ENCODE results near the gene MND1.

MND1 gene

DNA sequence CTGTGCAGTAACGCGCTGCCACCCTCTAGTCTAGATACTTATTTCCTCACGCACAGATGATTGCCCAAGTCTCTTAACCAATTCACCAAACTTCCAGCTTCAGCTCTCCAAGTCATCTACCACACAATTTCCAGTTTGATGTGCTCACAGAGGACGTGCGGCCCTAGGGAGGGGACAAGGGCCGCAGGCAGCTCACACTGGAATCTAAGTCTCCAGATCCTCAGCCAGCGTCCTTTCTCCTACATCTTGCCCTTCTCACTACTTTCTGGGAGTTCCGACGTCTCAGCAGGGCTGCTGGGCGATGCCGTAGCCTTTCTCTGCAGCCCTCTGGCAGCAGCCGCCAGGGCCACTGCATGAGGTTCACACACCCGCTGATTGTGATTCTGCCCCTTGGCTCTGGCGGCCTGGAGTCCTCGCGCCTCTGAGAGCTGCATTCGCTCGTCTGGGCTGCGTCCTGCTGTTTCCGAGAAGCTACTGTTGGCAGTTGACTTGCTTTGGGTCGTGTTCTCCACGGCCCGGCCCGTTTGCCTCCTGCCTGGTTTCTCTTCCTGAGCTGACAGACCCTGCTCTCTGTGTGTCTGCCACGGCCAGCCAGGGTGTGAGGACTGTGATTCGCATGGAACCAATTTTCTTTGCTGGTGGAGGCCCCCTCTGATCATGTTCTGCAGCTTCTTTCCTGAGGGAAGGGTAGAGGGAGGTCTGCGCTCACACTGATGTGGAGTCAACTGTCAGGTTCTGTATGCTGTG, 107.6 kb downstream of the MND1 start:
- no peak for ATAC-seq
- TF ChIP-seq GLIS3 (CRISPR knock-in tag; IDR thresholded peaks at IDR 0.05) (no peak), ZNF8 (CRISPR knock-in tag; IDR thresholded peaks at IDR 0.05) (no peak), CSRNP3 (CRISPR knock-in tag; IDR thresholded peaks at IDR 0.05) (no peak), RARB (CRISPR knock-in tag; IDR thresholded peaks at IDR 0.05) (no peak), SNAI2 (CRISPR knock-in tag; IDR thresholded peaks at IDR 0.05) (no peak), ZNF565 (CRISPR knock-in tag; conservative IDR thresholded peaks at IDR 0.05; ENCODE audit: low read depth) (no peak), CREB5 (CRISPR knock-in tag; IDR thresholded peaks at IDR 0.05; ENCODE audit: low read depth) (no peak), CSDC2 (CRISPR knock-in tag; IDR thresholded peaks at IDR 0.05) (no peak), PATZ1 (CRISPR knock-in tag; IDR thresholded peaks at IDR 0.05; ENCODE audit: borderline replicate concordance) (no peak), TSHZ2 (CRISPR knock-in tag; IDR thresholded peaks at IDR 0.05) (no peak), TOX (CRISPR knock-in tag; IDR thresholded peaks at IDR 0.05; ENCODE audit: borderline replicate concordance) (no peak), ZFP30 (CRISPR knock-in tag; IDR thresholded peaks at IDR 0.05) (no peak), TCF4 (CRISPR knock-in tag; IDR thresholded peaks at IDR 0.05; ENCODE audit: borderline replicate concordance) (no peak), ARNTL (CRISPR knock-in tag; IDR thresholded peaks at IDR 0.05; ENCODE audit: borderline replicate concordance, low read depth) (no peak), ZNF70 (CRISPR knock-in tag; IDR thresholded peaks at IDR 0.05) (no peak), BACH2 (CRISPR knock-in tag; IDR thresholded peaks at IDR 0.05; ENCODE audit: borderline replicate concordance) (no peak), ZC3H10 (CRISPR knock-in tag; IDR thresholded peaks at IDR 0.05) (no peak)

DNA sequence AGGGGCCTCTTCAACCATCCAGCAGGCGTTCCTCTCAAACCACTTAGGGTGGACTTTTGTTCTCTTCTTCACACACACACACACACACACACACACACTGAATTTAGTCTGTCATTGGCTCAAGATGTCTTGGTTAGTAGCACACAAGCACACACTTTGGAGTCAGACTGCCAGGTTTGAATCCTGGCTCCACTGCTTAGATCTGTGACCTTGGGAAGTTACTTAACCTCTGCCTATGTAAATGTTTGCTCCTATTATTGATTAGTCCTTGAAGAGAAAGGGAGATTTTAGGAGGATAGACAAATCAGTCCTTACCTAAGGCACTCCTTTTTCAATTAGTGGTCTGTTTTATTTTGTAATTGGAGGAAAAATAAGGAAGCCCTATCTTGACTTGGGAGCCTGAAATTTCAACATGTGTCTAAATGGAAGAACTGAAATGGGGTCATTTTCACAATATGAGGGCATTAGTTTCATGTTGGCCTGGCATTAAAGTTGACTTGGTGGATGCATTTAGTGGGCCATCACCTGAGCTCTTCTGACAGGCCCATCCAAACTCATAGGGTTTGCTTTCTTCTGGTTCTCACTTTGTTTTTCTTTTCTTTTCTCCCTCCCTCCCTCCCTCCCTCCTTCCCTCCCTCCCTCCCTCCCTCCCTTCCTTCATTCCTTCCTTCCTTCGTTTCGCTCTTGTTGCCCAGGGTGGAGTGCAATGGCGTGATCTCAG, 108.3 kb downstream of the MND1 start:
- no peak for ATAC-seq
- TF ChIP-seq CSDC2 (CRISPR knock-in tag; IDR thresholded peaks at IDR 0.05) (no peak), ZNF565 (CRISPR knock-in tag; conservative IDR thresholded peaks at IDR 0.05; ENCODE audit: low read depth) (no peak), OSR1 (CRISPR knock-in tag; IDR thresholded peaks at IDR 0.05) (no peak), BACH2 (CRISPR knock-in tag; IDR thresholded peaks at IDR 0.05; ENCODE audit: borderline replicate concordance) (no peak)

DNA sequence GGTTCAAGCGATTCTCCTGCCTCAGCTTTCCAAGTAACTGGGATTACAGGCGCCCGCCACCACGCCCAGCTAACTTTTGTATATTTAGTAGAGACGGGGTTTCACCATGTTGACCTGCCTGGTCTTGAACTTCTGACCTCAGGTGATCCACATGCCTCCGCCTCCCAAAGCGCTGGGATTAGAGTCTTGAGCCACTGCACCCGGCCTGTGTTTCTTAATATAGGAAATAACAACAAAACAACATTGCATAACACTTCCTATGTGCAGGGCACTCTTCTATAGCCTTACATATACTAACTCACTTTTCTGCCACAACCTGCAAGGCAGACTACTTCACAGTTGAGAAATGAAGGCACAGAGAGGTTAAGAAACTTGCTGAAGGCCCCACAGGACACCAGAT, 108.9 kb downstream of the MND1 start:
- TF ChIP-seq ARNTL (CRISPR knock-in tag; IDR thresholded peaks at IDR 0.05; ENCODE audit: borderline replicate concordance, low read depth) (no peak), ZNF565 (CRISPR knock-in tag; conservative IDR thresholded peaks at IDR 0.05; ENCODE audit: low read depth) (no peak), ESRRG (CRISPR knock-in tag; IDR thresholded peaks at IDR 0.05) (no peak), OSR1 (CRISPR knock-in tag; IDR thresholded peaks at IDR 0.05) (no peak), TSHZ2 (CRISPR knock-in tag; IDR thresholded peaks at IDR 0.05) (no peak), CREB5 (CRISPR knock-in tag; IDR thresholded peaks at IDR 0.05; ENCODE audit: low read depth) (no peak), ZNF8 (CRISPR knock-in tag; IDR thresholded peaks at IDR 0.05) (no peak), TOX (CRISPR knock-in tag; IDR thresholded peaks at IDR 0.05; ENCODE audit: borderline replicate concordance) (no peak), ZC3H10 (CRISPR knock-in tag; IDR thresholded peaks at IDR 0.05) (no peak), TCF4 (CRISPR knock-in tag; IDR thresholded peaks at IDR 0.05; ENCODE audit: borderline replicate concordance) (no peak), ISL1 (CRISPR knock-in tag; IDR thresholded peaks at IDR 0.05) (no peak), PPARA (CRISPR knock-in tag; IDR thresholded peaks at IDR 0.05; ENCODE audit: borderline replicate concordance) (no peak), POU6F1 (CRISPR knock-in tag; IDR thresholded peaks at IDR 0.05; ENCODE audit: borderline replicate concordance, low read depth) (no peak)
- ATAC-seq: no peak
